Endothelial cell (in vitro differentiated cells): ENCODE data around the gene BRICD5. TPM values are rescaled to one million over a fixed set of nuclear protein-coding genes. Genes with fewer than 3 reads are reported as not detected.
A peak's percentile ranks its signal among the peaks of the same experiment; 100 is the strongest.

Source experiments
- DNase-seq: peaks from one replicate; pipeline ENCODE4 v3.0.0; 2021; ENCODE audit warnings: low spot score
- H3K27ac Mint-ChIP-seq: one replicate; pipeline ENCODE4 v1.8.0; 2021; ENCODE audit warnings: mixed read lengths, inconsistent platforms; ENCODE audit not compliant: unreplicated experiment
- H3K27me3 Mint-ChIP-seq: one replicate; pipeline ENCODE4 v1.8.0; 2021; ENCODE audit warnings: mild to moderate bottlenecking, moderate library complexity, mixed read lengths, inconsistent platforms; ENCODE audit not compliant: unreplicated experiment
- H3K36me3 Mint-ChIP-seq: one replicate; pipeline ENCODE4 v1.8.0; 2021; ENCODE audit warnings: mild to moderate bottlenecking, low read depth, mixed read lengths, inconsistent platforms; ENCODE audit not compliant: unreplicated experiment
- H3K4me1 Mint-ChIP-seq: one replicate; pipeline ENCODE4 v1.8.0; 2021; ENCODE audit warnings: mild to moderate bottlenecking, mixed read lengths, inconsistent platforms; ENCODE audit not compliant: unreplicated experiment
- H3K4me3 Mint-ChIP-seq: one replicate; pipeline ENCODE4 v1.8.0; 2021; ENCODE audit warnings: mild to moderate bottlenecking, mixed read lengths, inconsistent platforms; ENCODE audit not compliant: unreplicated experiment
- H3K9me3 Mint-ChIP-seq: one replicate; pipeline ENCODE4 v1.8.0; 2021; ENCODE audit warnings: mixed read lengths, inconsistent platforms; ENCODE audit not compliant: unreplicated experiment
- total RNA-seq: library from RNA; stranded (reverse); fragmentation: NEBNext Ultra II Directional; extraction: Animal tissue kit (Norgen Biotek cat#: 25700); gene quantifications from one replicate; pipeline ENCODE4 v1.2.1, GENCODE V29; 2021; ENCODE audit not compliant: unreplicated experiment
- TF ChIP-seq, protein P1 (sequence below): fragments of 200-600 bp; sonication (generic); IDR thresholded peaks from one replicate; pipeline ENCODE4 v1.5.0; 2021; ENCODE audit warnings: antibody characterized with exemption; ENCODE audit not compliant: unreplicated experiment

The BRICD5 gene
- total RNA-seq, 1 donor from 2014 or later = 21.1 TPM

GRCh38 chr16:2180461-2180860, 30.2 kb downstream of the BRICD5 start:
- no peaks in the 10 kb centered on the region for H3K9me3 Mint-ChIP-seq
- H3K36me3 Mint-ChIP-seq = peaks cover 10% of the 10 kb centered on the region
- H3K4me1 Mint-ChIP-seq = no peaks in the 10 kb centered on the region
- H3K4me3 Mint-ChIP-seq = no peak overlapping the region
- peaks cover 17% of the 10 kb centered on the region for H3K27me3 Mint-ChIP-seq
- no peak overlapping the region for H3K27ac Mint-ChIP-seq
- DNase-seq = no peak
- TF ChIP-seq, protein P1, sequence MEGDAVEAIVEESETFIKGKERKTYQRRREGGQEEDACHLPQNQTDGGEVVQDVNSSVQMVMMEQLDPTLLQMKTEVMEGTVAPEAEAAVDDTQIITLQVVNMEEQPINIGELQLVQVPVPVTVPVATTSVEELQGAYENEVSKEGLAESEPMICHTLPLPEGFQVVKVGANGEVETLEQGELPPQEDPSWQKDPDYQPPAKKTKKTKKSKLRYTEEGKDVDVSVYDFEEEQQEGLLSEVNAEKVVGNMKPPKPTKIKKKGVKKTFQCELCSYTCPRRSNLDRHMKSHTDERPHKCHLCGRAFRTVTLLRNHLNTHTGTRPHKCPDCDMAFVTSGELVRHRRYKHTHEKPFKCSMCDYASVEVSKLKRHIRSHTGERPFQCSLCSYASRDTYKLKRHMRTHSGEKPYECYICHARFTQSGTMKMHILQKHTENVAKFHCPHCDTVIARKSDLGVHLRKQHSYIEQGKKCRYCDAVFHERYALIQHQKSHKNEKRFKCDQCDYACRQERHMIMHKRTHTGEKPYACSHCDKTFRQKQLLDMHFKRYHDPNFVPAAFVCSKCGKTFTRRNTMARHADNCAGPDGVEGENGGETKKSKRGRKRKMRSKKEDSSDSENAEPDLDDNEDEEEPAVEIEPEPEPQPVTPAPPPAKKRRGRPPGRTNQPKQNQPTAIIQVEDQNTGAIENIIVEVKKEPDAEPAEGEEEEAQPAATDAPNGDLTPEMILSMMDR = no peak

DNA sequence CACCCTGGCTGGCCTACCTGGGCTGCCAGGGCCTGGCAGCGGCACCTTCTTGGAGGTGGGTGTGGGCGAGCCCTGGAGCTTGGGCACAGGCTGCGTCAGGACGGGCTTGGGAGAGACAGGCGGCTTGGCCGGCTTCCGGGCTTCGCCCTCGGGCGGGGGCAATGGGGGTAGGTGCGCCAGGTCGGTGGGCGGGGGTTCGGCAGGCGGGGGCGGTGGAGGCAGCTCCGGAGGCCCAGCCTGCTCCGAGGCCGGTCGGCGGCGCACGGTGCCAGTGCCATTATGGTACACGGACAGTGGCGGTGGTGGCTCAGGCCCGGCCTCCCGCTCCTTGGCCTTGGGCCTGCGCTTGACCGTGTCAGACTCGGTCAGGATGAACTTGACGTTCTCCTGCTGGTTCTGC, 31.1 kb downstream of the BRICD5 start:
- Mint-ChIP-seq H3K9me3 (no peaks in the 10 kb centered on the region), H3K4me1 (no peaks in the 10 kb centered on the region), H3K4me3 (no peak overlapping the region), H3K27me3 (peaks cover 17% of the 10 kb centered on the region), H3K27ac (no peak overlapping the region), H3K36me3 (peaks cover 10% of the 10 kb centered on the region)
- TF ChIP-seq, protein P1 = no peak
- DNase-seq = no peak

GRCh38 chr16:2179107-2179501, 31.6 kb downstream of the BRICD5 start:
- H3K27ac Mint-ChIP-seq = no peak overlapping the region
- peaks cover under 1% of the 10 kb centered on the region for H3K4me1 Mint-ChIP-seq
- no peaks in the 10 kb centered on the region for H3K9me3 Mint-ChIP-seq
- peaks cover 14% of the 10 kb centered on the region for H3K36me3 Mint-ChIP-seq
- no peak overlapping the region for H3K4me3 Mint-ChIP-seq
- no peak for DNase-seq
- H3K27me3 Mint-ChIP-seq = peaks cover 17% of the 10 kb centered on the region
- TF ChIP-seq, protein P1 = no peak

DNA sequence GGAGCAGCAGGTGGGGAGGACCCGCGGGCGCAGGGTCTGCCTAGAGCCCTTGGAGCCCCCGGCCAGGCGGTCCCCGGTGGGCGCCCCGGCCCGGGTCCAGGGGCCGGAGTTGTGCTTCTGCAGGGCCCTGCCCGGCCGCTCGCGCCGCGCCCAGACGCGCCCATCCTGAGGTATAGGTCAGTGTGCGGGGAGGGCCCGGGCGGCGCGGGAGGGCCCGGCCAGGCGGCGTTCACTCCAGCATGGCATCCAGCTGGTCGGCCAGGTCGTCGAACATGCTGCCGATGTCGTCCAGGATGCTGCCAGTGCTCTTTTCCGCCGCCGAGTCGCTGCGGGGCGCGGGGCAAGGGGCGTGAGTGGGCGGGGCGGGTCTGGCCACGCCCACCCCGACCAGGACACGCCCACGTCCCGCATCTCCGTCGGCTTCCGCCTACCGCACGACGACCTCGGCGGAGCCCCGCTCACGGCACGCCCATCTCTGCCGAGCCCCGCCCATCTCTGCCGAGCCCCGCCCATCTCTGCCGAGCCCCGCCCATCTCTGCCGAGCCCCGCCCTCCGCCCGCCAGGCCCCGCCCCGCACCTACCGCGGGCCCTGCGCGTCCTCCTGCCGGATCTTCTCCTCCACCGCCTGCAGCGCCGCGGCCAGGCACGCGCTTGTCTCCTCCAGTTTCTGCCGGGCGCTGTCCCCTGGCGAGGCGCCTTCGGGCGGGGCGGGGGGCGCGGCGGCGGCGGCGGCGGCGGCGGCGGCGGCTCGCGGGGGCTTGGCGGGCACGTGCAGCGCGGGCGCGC, 32.1 kb downstream of the BRICD5 start:
- H3K4me1 Mint-ChIP-seq = peaks cover 3% of the 10 kb centered on the region
- no peaks in the 10 kb centered on the region for H3K9me3 Mint-ChIP-seq
- peaks cover 16% of the 10 kb centered on the region for H3K27me3 Mint-ChIP-seq
- H3K27ac Mint-ChIP-seq = no peak overlapping the region
- TF ChIP-seq, protein P1 = no peak
- H3K4me3 Mint-ChIP-seq = no peak overlapping the region
- DNase-seq = peak; percentile 72
- peaks cover 16% of the 10 kb centered on the region for H3K36me3 Mint-ChIP-seq

DNA sequence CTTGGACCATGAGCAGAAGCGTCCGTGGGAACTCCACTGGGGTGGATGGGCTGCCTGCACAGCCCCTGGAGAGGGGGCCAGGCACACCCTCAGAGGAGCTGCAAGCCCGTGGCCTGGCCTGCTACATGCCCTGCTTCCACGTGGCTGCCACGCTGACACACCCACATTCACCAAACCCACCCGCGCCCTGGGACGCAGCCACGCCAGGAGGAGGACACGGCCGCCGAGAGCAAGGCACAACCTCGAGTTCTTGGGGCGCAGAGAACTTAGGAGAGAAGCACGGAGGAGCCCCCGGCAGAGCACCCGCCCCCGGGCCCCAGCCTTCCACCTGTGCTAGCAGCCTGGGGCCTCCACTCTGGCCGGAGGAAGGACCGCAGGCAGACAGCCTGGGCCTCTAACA, 33.1 kb downstream of the BRICD5 start:
- H3K4me3 Mint-ChIP-seq = peak overlapping the region; percentile 67
- peaks cover 17% of the 10 kb centered on the region for H3K27me3 Mint-ChIP-seq
- TF ChIP-seq, protein P1 = no peak
- DNase-seq = no peak
- H3K4me1 Mint-ChIP-seq = peaks cover 3% of the 10 kb centered on the region
- peaks cover 19% of the 10 kb centered on the region for H3K36me3 Mint-ChIP-seq
- no peaks in the 10 kb centered on the region for H3K9me3 Mint-ChIP-seq
- H3K27ac Mint-ChIP-seq = no peak overlapping the region
